Neural progenitor cell (in vitro differentiated cells): ENCODE measurements around the gene ACAN. TPM values are rescaled to one million over a fixed set of nuclear protein-coding genes. Genes with fewer than 3 reads are reported as not detected.

Experiments
- DNase-seq: peaks from one replicate; pipeline ENCODE4 v3.0.0-alpha.2; 2016; ENCODE audit warnings: low spot score
- H2AFZ ChIP-seq: fragments of 200-600 bp; sonication (generic); replicated peaks from 2 replicates; pipeline ENCODE4 v1.6.1; 2016; ENCODE audit warnings: antibody characterized with exemption
- H3F3A ChIP-seq: fragments of 200-600 bp; sonication (generic); 2 replicates; pipeline ENCODE4 v1.6.1; 2016; ENCODE audit warnings: antibody characterized with exemption, low read depth
- H3K27ac ChIP-seq: fragments of 200-600 bp; sonication (generic); 2 replicates; pipeline ENCODE4 v1.5.1; 2016; ENCODE audit warnings: mild to moderate bottlenecking
- H3K27me3 ChIP-seq: fragments of 200-600 bp; sonication (generic); 2 replicates; pipeline ENCODE4 v1.6.1; 2016; ENCODE audit warnings: mild to moderate bottlenecking, moderate library complexity
- H3K36me3 ChIP-seq: fragments of 200-600 bp; sonication (generic); 2 replicates; pipeline ENCODE4 v1.5.1; 2016
- H3K4me1 ChIP-seq: fragments of 200-600 bp; sonication (generic); 2 replicates; pipeline ENCODE4 v1.6.1; 2016; ENCODE audit warnings: mixed run types
- H3K4me2 ChIP-seq: fragments of 200-600 bp; sonication (generic); 2 replicates; pipeline ENCODE4 v1.6.1; 2016
- H3K4me3 ChIP-seq: fragments of 200-600 bp; sonication (generic); 2 replicates; pipeline ENCODE4 v1.5.1; 2016
- H3K79me2 ChIP-seq: fragments of 200-600 bp; sonication (generic); 2 replicates; pipeline ENCODE4 v1.6.1; 2016; ENCODE audit warnings: low read depth
- H3K9ac ChIP-seq: fragments of 200-600 bp; sonication (generic); 2 replicates; pipeline ENCODE4 v1.6.1; 2016
- H3K9me3 ChIP-seq: fragments of 200-600 bp; sonication (generic); 2 replicates; pipeline ENCODE4 v1.5.1; 2016; ENCODE audit warnings: low read depth
- H4K20me1 ChIP-seq: fragments of 200-600 bp; sonication (generic); 2 replicates; pipeline ENCODE4 v1.6.1; 2016; ENCODE audit warnings: low read depth
- H3K27ac Mint-ChIP-seq: 3 replicates; pipeline ENCODE4 v1.8.0; 2021; ENCODE audit warnings: mixed read lengths
- H3K27me3 Mint-ChIP-seq: 2 replicates; pipeline ENCODE4 v1.8.0; 2022; ENCODE audit warnings: low read depth, mild to moderate bottlenecking, inconsistent platforms, moderate library complexity, mixed read lengths; ENCODE audit not compliant: insufficient read depth
- H3K36me3 Mint-ChIP-seq: 3 replicates; pipeline ENCODE4 v1.8.0; 2021; ENCODE audit warnings: mixed read lengths
- H3K4me1 Mint-ChIP-seq: 3 replicates; pipeline ENCODE4 v1.8.0; 2021; ENCODE audit warnings: mixed read lengths
- H3K4me3 Mint-ChIP-seq: 3 replicates; pipeline ENCODE4 v1.8.0; 2021; ENCODE audit warnings: mild to moderate bottlenecking, moderate library complexity, mixed read lengths
- H3K9me3 Mint-ChIP-seq: 3 replicates; pipeline ENCODE4 v1.8.0; 2020; ENCODE audit warnings: mixed read lengths
- CTCF ChIP-seq: fragments of 200-600 bp; sonication (generic); IDR thresholded peaks from 2 replicates; pipeline ENCODE4 v1.5.1; 2017; ENCODE audit warnings: antibody characterized with exemption, mild to moderate bottlenecking
- EZH2 ChIP-seq: fragments of 200-600 bp; sonication (generic); IDR thresholded peaks from 2 replicates; pipeline ENCODE4 v1.6.1; 2017; ENCODE audit warnings: antibody characterized with exemption, mild to moderate bottlenecking, moderate library complexity
- EZH2phosphoT487 ChIP-seq: fragments of 200-600 bp; sonication (generic); IDR thresholded peaks from 2 replicates; pipeline ENCODE4 v1.6.1; 2017; ENCODE audit warnings: antibody characterized with exemption
- total RNA-seq: library from RNA; depleted of rRNA; stranded (reverse); fragments of >200 nt; gene quantifications from 2 replicates; pipeline ENCODE4 v1.2.3, GENCODE V29; 2015; ENCODE audit warnings: low replicate concordance

ACAN gene
- total RNA-seq, 1 donor from 2014 or later, result 0.06 TPM

GRCh38 chr15:88818920-88819319, 15.7 kb downstream of the ACAN start:
- Histone ChIP-seq H3K27me3 (no peaks in the 10 kb centered on the region), H3K9me3 (no peaks in the 10 kb centered on the region), H3K4me1 (no peaks in the 10 kb centered on the region), H2AFZ (no peak overlapping the region), H3F3A (no peaks in the 10 kb centered on the region), H3K27ac (no peak overlapping the region), H3K9ac (no peak overlapping the region), H3K4me2 (no peak overlapping the region), H3K79me2 (no peaks in the 10 kb centered on the region), H3K4me3 (no peak overlapping the region), H4K20me1 (no peaks in the 10 kb centered on the region), H3K36me3 (no peaks in the 10 kb centered on the region)
- H3K36me3 Mint-ChIP-seq, result peaks cover 2% of the 10 kb centered on the region
- H3K27me3 Mint-ChIP-seq, result peaks cover 2% of the 10 kb centered on the region
- H3K4me1 Mint-ChIP-seq, result peaks cover 20% of the 10 kb centered on the region
- no peak for DNase-seq
- no peaks in the 10 kb centered on the region for H3K9me3 Mint-ChIP-seq
- TF ChIP-seq EZH2phosphoT487 (no peak), CTCF (no peak), EZH2 (no peak)
- no peak overlapping the region for H3K27ac Mint-ChIP-seq
- H3K4me3 Mint-ChIP-seq, result no peak overlapping the region

GRCh38 chr15:88821993-88822392, 18.8 kb downstream of the ACAN start:
- no peak overlapping the region for H3K4me3 Mint-ChIP-seq
- DNase-seq, result no peak
- no peaks in the 10 kb centered on the region for H3K36me3 ChIP-seq

GRCh38 chr15:88828791-88829190, 25.6 kb downstream of the ACAN start:
- H3K4me3 Mint-ChIP-seq, result no peak overlapping the region
- H3K27me3 Mint-ChIP-seq, result peaks cover 5% of the 10 kb centered on the region
- no peak for TF ChIP-seq CTCF
- no peak for TF ChIP-seq EZH2
- TF ChIP-seq EZH2phosphoT487, result no peak

More at GRCh38 chr15:88821993-88822392, 18.8 kb downstream of the ACAN start:
- peaks cover 3% of the 10 kb centered on the region for H3K27me3 Mint-ChIP-seq
- Histone ChIP-seq H3K9ac (no peak overlapping the region), H2AFZ (no peak overlapping the region), H3K9me3 (no peaks in the 10 kb centered on the region), H3K27ac (no peak overlapping the region), H3K4me2 (no peak overlapping the region), H3K4me3 (no peak overlapping the region), H3K79me2 (no peaks in the 10 kb centered on the region), H3F3A (no peaks in the 10 kb centered on the region), H3K4me1 (no peaks in the 10 kb centered on the region), H3K27me3 (no peaks in the 10 kb centered on the region), H4K20me1 (no peaks in the 10 kb centered on the region)
- H3K9me3 Mint-ChIP-seq, result peaks cover 2% of the 10 kb centered on the region
- TF ChIP-seq CTCF (no peak), EZH2 (no peak), EZH2phosphoT487 (no peak)
- peaks cover 2% of the 10 kb centered on the region for H3K36me3 Mint-ChIP-seq
- peaks cover 20% of the 10 kb centered on the region for H3K4me1 Mint-ChIP-seq
- peak overlapping the region; percentile 10 for H3K27ac Mint-ChIP-seq

More at GRCh38 chr15:88828791-88829190, 25.6 kb downstream of the ACAN start:
- H3K27me3 ChIP-seq, result no peaks in the 10 kb centered on the region
- no peaks in the 10 kb centered on the region for H3K4me1 ChIP-seq
- H3K9ac ChIP-seq, result no peak overlapping the region
- no peak overlapping the region for H3K4me3 ChIP-seq
- H3K4me2 ChIP-seq, result no peak overlapping the region
- Mint-ChIP-seq H3K36me3 (no peaks in the 10 kb centered on the region), H3K4me1 (peaks cover 5% of the 10 kb centered on the region), H3K9me3 (peaks cover 2% of the 10 kb centered on the region), H3K27ac (no peak overlapping the region)
- no peak for DNase-seq
- no peaks in the 10 kb centered on the region for H3K79me2 ChIP-seq
- H3K27ac ChIP-seq, result no peak overlapping the region
- no peaks in the 10 kb centered on the region for H4K20me1 ChIP-seq
- H3K36me3 ChIP-seq, result no peaks in the 10 kb centered on the region
- H3K9me3 ChIP-seq, result no peaks in the 10 kb centered on the region
- H2AFZ ChIP-seq, result no peak overlapping the region
- no peaks in the 10 kb centered on the region for H3F3A ChIP-seq
